DMS 273 (cell line): ENCODE measurements around the gene GREM2.

Experiments
- DNase-seq: peaks from one replicate; lab custom pipeline; 2025; ENCODE audit not compliant: unreplicated experiment; lab: John Stamatoyannopoulos, UW

The GREM2 gene

GRCh38 chr1:240503036-240503435 is 108.9 kb downstream of the GREM2 start:
- DNase-seq: no peak

- DNase-seq: no peak
These were observed 110.8 kb downstream of the GREM2 start for GRCh38 chr1:240501115-240501514.

GRCh38 chr1:240500647-240501046 is 111.3 kb downstream of the GREM2 start:
- DNase-seq: no peak

- no peak for DNase-seq
These were observed 112.9 kb downstream of the GREM2 start for GRCh38 chr1:240499012-240499411.

GRCh38 chr1:240498335-240498734 is 113.6 kb downstream of the GREM2 start:
- DNase-seq: no peak

- DNase-seq: no peak
These were observed 114.0 kb downstream of the GREM2 start for GRCh38 chr1:240497908-240498307.

GRCh38 chr1:240496941-240497340 is 115.0 kb downstream of the GREM2 start:
- no peak for DNase-seq

- DNase-seq: no peak
These were observed 115.6 kb downstream of the GREM2 start for GRCh38 chr1:240496356-240496755.

GRCh38 chr1:240495601-240496000 is 116.4 kb downstream of the GREM2 start:
- DNase-seq: no peak

GRCh38 chr1:240492832-240493440 is 119.0 kb downstream of the GREM2 start:
- peak; percentile 87 for DNase-seq

- DNase-seq: no peak
These were observed 120.2 kb downstream of the GREM2 start for GRCh38 chr1:240491796-240492195.

- DNase-seq: no peak
These were observed 120.8 kb downstream of the GREM2 start for GRCh38 chr1:240491156-240491555.

GRCh38 chr1:240487493-240487892 is 124.5 kb downstream of the GREM2 start:
- DNase-seq: no peak

- no peak for DNase-seq
These were observed 125.3 kb downstream of the GREM2 start for GRCh38 chr1:240486611-240487010.

- peak; percentile 40 for DNase-seq
These were observed 127.0 kb downstream of the GREM2 start for GRCh38 chr1:240484804-240485443.

GRCh38 chr1:240478536-240478935 is 133.4 kb downstream of the GREM2 start:
- no peak for DNase-seq

- DNase-seq: no peak
These were observed 136.1 kb downstream of the GREM2 start for GRCh38 chr1:240475832-240476231.

- DNase-seq: no peak
These were observed 137.8 kb downstream of the GREM2 start for GRCh38 chr1:240474133-240474614.

GRCh38 chr1:240468656-240469055 is 143.3 kb downstream of the GREM2 start:
- DNase-seq: no peak

GRCh38 chr1:240467895-240468294 is 144.1 kb downstream of the GREM2 start:
- DNase-seq: no peak

GRCh38 chr1:240466509-240466908 is 145.4 kb downstream of the GREM2 start:
- DNase-seq: no peak

- DNase-seq: no peak
These were observed 146.4 kb downstream of the GREM2 start for GRCh38 chr1:240465531-240465940.

GRCh38 chr1:240464099-240464498 is 147.9 kb downstream of the GREM2 start:
- DNase-seq: no peak
